Duodenal mucosa (tissue), 2 donors: ENCODE measurements around the gene SP140L.
"Not testable (repeated sequence)": the region's sequence is repeated elsewhere in the genome, so short reads cannot be mapped to it uniquely, and the experiment has no call there.

Experiments
- H3K27ac ChIP-seq: one replicate; pipeline ENCODE4 v1.7.0; 2013; ENCODE audit warnings: low read depth, low read length
- H3K27me3 ChIP-seq, 2 donors: one replicate each; pipeline ENCODE4 v1.7.0; 2013; ENCODE audit warnings: low read length in 2 of 2, control low read depth in 1 of 2; ENCODE audit not compliant: insufficient read depth in 2 of 2, control insufficient read depth in 1 of 2
- H3K36me3 ChIP-seq, 2 donors: one replicate each; pipeline ENCODE4 v1.7.0; 2013; ENCODE audit warnings: low read length in 2 of 2, control low read depth in 1 of 2; ENCODE audit not compliant: insufficient read depth in 2 of 2, control insufficient read depth in 1 of 2
- H3K4me1 ChIP-seq, 2 donors: one replicate each; pipeline ENCODE4 v1.7.0; 2013; ENCODE audit warnings: low read length in 2 of 2, control low read depth in 1 of 2; ENCODE audit not compliant: insufficient read depth in 2 of 2, control insufficient read depth in 1 of 2
- H3K4me3 ChIP-seq, 2 donors: one replicate each; pipeline ENCODE4 v1.7.0; 2013; ENCODE audit warnings: low read length in 2 of 2, low read depth in 1 of 2
- H3K9ac ChIP-seq, 2 donors: one replicate each; pipeline ENCODE4 v1.7.0; 2013; ENCODE audit warnings: low read length in 2 of 2, low read depth in 1 of 2
- H3K9me3 ChIP-seq, 2 donors: one replicate each; pipeline ENCODE4 v1.7.0; 2013; ENCODE audit warnings: low read length in 2 of 2, control low read depth in 1 of 2; ENCODE audit not compliant: control insufficient read depth in 1 of 2

The SP140L gene

DNA sequence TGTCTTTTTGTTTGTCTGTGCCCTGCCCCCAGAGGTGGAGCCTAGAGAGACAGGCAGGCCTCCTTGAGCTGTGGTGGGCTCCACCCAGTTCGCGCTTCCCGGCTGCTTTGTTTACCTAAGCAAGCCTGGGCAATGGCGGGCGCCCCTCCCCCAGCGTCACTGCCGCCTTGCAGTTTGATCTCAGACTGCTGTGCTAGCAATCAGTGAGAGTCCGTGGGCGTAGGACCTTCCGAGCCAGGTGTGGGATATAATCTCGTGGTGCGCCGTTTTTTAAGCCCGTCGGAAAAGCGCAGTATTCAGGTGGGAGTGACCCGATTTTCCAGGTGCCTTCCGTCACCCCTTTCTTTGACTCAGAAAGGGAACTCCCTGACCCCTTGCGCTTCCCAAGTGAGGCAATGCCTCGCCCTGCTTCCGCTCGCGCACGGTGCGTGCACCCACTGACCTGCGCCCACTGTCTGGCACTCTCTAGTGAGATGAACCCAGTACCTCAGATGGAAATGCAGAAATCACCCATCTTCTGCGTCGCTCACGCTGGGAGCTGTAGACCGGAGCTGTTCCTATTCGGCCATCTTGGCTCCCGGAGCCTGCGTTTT, 15.0 kb downstream of the SP140L start:
- not testable (repeated sequence) for H3K27ac ChIP-seq, H3K36me3 ChIP-seq, H3K27me3 ChIP-seq, H3K9me3 ChIP-seq, H3K9ac ChIP-seq, H3K4me3 ChIP-seq, H3K4me1 ChIP-seq

DNA sequence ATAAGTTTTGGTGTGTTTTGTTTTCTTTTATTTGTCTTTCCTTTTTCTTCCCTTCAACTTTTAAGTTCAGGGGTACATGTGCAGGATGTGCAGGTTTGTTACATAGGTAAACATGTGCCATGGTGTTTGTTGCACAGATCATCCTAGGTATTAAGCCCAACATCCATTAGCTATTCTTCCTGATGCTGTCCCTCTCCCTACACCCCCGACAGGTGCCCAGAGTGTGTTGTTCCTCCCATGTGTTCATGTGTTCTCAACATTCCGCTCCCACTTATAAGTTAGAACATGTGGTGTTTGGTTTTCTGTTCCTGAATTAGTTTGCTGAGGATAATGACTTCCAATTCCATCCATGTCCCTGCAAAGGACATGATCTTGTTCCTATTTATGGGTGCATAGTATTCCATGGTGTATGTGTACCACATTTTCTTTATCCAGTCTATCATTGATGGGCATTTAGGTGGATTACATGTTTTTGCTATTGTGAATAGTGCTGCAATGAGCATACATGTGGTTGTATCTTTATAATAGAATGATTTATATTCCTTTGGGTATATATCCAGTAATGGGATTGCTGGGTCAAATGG, 16.1 kb downstream of the SP140L start:
- not testable (repeated sequence) for H3K9me3 ChIP-seq, H3K27ac ChIP-seq, H3K9ac ChIP-seq, H3K4me1 ChIP-seq, H3K27me3 ChIP-seq, H3K4me3 ChIP-seq, H3K36me3 ChIP-seq

DNA sequence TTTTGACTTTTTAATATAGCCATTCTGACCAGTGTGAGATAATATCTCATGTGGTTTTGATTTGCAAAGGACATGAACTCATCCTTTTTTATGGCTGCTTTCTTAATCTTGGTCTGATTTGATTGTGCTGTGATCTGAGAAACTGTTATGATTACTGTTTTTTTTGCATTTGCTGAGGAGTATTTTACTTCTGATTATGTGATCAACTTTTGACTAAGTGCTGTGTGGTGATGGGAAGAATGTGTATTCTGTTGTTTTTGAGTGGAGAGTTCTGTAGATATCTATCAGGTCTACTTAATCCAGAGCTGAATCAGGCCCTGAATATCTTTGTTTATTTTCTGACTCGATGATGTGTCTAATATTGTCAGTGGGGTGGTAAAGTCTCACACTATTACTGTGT, 16.8 kb downstream of the SP140L start:
- Histone ChIP-seq H3K9ac (no peak overlapping the region), H3K4me1 (peaks cover 0 to 6% of the 10 kb centered on the region in 2 donors), H3K36me3 (peaks cover 8 to 9% of the 10 kb centered on the region in 2 donors), H3K9me3 (peaks cover 0 to 5% of the 10 kb centered on the region in 2 donors), H3K27me3 (no peaks in the 10 kb centered on the region), H3K27ac (no peak overlapping the region), H3K4me3 (no peak overlapping the region)

DNA sequence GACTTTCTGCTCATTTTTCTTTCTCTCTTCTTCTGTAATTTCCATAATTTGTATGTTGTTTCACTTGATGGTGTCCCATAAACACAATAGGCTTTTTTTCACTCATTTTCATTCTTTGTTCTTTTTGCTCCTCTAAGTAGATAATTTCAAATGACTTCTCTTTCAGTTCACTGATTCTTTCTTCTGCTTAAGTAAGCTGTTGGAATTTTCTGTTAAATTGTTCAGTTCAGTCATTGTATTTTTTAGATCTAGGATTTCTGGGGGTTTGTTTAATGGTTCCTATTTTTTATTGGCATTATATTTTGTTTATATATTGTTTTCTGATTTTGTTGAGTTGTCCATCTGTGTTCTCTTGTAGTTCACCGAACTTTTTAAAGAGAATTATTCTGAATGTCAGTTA, 19.5 kb downstream of the SP140L start:
- Histone ChIP-seq H3K36me3 (peaks cover 8 to 9% of the 10 kb centered on the region in 2 donors), H3K27me3 (no peaks in the 10 kb centered on the region), H3K9ac (no peak overlapping the region), H3K9me3 (peaks cover 0 to 5% of the 10 kb centered on the region in 2 donors), H3K27ac (no peak overlapping the region), H3K4me1 (peaks cover 0 to 6% of the 10 kb centered on the region in 2 donors), H3K4me3 (no peak overlapping the region)

DNA sequence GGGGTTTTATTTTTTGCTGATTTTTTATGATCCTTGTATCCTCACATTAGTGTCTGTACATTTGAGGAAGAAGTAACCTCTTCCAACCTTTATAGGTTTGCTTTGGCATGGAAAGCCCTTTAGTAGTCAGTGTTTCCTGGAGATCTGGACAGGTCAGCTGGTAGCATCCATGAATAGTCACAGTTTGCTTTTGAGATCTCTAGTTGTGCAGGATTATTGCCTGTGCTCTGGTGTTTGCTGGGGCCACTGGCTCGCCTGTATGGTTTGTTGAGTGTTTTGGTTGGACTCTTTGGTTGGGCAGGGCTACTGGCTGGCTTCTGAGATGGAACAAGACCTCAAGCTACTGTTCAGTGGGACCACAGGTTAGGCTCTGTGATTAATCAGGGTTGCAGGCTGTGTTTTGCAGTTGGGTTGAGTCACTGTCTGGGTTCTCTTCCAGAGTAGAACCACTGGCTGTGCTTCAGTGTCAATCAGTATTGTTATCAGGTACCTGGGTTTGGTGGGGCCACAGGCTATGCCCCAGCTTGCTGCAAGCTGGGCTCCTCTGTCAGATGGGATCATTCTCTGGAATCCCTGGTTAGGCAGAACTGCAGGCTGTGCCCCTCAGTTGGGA, 20.0 kb downstream of the SP140L start:
- Histone ChIP-seq H3K9ac (no peak overlapping the region), H3K27me3 (no peaks in the 10 kb centered on the region), H3K4me3 (no peak overlapping the region), H3K36me3 (peaks cover 8 to 9% of the 10 kb centered on the region in 2 donors), H3K9me3 (peaks cover 0 to 5% of the 10 kb centered on the region in 2 donors), H3K4me1 (peaks cover 0 to 6% of the 10 kb centered on the region in 2 donors), H3K27ac (no peak overlapping the region)

DNA sequence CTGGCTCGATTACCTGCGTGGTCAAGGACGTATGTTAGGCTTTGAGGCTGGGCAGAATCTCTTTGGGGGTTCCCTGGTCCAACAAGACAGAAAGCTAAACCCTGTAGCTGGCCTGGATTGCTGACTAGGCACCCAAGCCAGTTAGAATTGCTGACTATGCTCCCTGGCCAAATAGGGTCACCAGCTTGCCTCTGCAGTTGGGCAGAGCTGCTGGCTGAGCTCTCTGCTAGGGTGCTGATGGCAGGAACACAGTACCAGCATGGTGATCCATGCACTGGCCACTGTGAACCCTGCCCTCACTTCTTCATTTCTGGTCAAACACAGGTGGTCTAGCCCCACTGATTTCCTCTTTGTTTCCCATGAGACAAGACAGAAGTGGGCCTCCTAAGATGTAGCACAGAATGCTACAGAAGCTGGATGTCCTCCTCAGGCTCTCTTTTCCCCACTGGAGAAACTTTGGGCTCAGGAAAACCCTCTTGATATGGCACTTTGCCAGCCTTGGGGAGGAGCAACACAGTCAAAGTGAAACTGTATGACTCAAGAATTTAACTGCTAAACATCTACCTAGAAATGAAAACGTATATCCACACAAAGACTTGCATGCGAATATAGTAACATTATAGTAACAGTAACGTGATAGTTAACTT, 20.8 kb downstream of the SP140L start:
- no peak overlapping the region for H3K9ac ChIP-seq
- peaks cover 8 to 9% of the 10 kb centered on the region in 2 donors for H3K36me3 ChIP-seq
- H3K4me1 ChIP-seq, result peaks cover 0 to 6% of the 10 kb centered on the region in 2 donors
- no peak overlapping the region for H3K27ac ChIP-seq
- peaks cover 0 to 5% of the 10 kb centered on the region in 2 donors for H3K9me3 ChIP-seq
- H3K4me3 ChIP-seq, result no peak overlapping the region
- no peaks in the 10 kb centered on the region for H3K27me3 ChIP-seq

DNA sequence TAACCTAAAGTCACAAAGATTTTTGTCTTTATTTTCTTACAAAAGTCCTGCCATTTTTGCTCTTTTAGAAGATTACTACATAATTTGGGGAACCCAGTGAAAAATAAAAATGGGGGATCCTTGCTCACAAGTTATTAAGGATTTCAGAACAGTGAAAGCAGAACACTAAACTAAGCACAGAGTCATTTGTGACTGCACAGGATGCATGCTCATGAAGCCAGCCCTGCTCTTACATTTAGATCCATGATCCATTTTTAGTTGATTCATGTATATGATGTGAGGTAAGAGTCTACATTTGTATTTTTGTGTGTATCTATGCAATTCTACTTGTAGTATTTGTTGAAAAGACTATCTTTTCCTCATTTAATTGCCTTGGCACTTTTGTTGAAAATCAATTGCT, 21.8 kb downstream of the SP140L start:
- H3K9ac ChIP-seq, result no peak overlapping the region
- H3K27me3 ChIP-seq, result no peaks in the 10 kb centered on the region
- H3K4me1 ChIP-seq, result peaks cover 0 to 6% of the 10 kb centered on the region in 2 donors
- no peak overlapping the region for H3K27ac ChIP-seq
- peaks cover 0 to 5% of the 10 kb centered on the region in 2 donors for H3K9me3 ChIP-seq
- no peak overlapping the region for H3K4me3 ChIP-seq
- H3K36me3 ChIP-seq, result peaks cover 0 to 4% of the 10 kb centered on the region in 2 donors

DNA sequence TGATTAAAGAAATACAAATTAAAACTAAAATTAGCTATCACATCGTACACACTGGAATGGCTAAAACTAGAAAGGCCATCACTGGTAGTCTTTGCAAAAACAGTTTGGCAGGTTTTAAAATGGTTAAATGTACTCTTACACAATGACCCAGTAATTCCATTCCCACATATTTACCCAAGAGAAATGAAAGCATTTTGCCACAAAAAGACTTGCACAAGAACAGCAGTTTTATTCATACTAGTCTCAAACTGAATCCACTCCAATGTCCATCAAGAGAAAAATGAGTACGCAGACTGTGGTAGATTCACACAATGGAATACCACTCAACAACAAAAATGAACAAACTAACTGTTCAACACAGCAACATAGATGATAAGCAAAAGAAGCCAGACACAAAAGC, 29.1 kb downstream of the SP140L start:
- H3K27me3 ChIP-seq, result no peaks in the 10 kb centered on the region
- no peaks in the 10 kb centered on the region for H3K4me1 ChIP-seq
- no peaks in the 10 kb centered on the region for H3K9me3 ChIP-seq
- H3K27ac ChIP-seq, result no peak overlapping the region
- H3K4me3 ChIP-seq, result no peak overlapping the region
- peaks cover 13 to 16% of the 10 kb centered on the region in 2 donors for H3K36me3 ChIP-seq
- H3K9ac ChIP-seq, result no peak overlapping the region

DNA sequence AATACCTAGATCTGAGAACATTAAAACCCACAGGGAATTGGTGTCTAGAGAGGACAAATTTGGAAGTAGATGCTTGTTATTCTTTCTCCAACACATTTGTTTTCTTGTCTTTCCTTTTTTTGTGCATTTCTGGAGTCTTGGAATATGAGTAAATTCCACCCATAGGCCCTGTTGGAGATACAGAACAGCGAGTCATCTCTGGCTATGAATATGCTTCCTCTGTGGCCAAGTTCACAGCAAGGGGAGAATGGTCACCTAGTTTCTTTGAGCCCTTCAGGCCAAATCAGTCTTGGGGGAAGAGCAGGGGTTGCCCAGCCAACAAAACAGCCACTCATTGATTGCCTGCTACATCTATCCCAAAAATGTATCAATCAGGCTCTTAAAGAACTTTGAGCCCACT, 31.3 kb downstream of the SP140L start:
- H3K4me1 ChIP-seq, result peaks cover 0 to 3% of the 10 kb centered on the region in 2 donors
- no peak overlapping the region for H3K4me3 ChIP-seq
- H3K9ac ChIP-seq, result no peak overlapping the region
- no peak overlapping the region for H3K27ac ChIP-seq
- no peaks in the 10 kb centered on the region for H3K27me3 ChIP-seq
- H3K9me3 ChIP-seq, result no peaks in the 10 kb centered on the region
- peaks cover 22 to 28% of the 10 kb centered on the region in 2 donors for H3K36me3 ChIP-seq

DNA sequence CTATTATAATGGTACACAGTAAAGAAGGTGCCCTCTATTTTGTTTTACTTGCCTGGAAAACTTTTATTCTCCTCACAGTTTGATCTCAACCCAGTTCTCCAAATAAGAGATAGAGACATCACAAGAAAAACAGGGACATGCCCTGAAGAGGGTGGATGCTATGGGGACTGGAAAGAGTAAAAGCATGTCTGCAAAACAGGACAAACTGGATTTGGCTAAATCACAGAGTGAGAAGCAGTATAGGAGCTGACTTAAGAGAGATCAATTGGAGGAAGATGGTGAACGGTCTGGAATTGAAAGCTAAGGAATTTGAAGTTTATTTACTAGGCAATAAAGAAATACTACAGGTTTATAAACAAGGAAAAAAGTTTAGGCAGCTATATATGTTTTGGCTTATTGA, 33.0 kb downstream of the SP140L start:
- Histone ChIP-seq H3K4me3 (no peak overlapping the region), H3K4me1 (peaks cover 0 to 3% of the 10 kb centered on the region in 2 donors), H3K36me3 (peaks cover 22 to 28% of the 10 kb centered on the region in 2 donors), H3K9me3 (no peaks in the 10 kb centered on the region), H3K27me3 (no peaks in the 10 kb centered on the region), H3K27ac (no peak overlapping the region), H3K9ac (no peak overlapping the region)
